Stomach (tissue), 9 donors: ENCODE results near the gene ANGPTL5. TPM values are rescaled to one million over a fixed set of nuclear protein-coding genes. Genes with fewer than 3 reads are reported as not detected.

ENCODE experiments used
- DNase-seq, 2 donors: peaks; one replicate each; pipeline versions ENCODE4 v3.0.0 to v3.0.0-alpha.2; 2013 to 2019
- H3K27ac ChIP-seq, 5 donors: fragments of 200-600 bp in 4 of 5; sonication (generic) in 4 of 5; one replicate each; pipeline ENCODE4 v1.5.1; 2013 to 2019; ENCODE audit warnings: mild to moderate bottlenecking in 1 of 5, moderate library complexity in 1 of 5
- H3K27me3 ChIP-seq, 3 donors: fragments of 200-600 bp; sonication (generic); one replicate each; pipeline ENCODE4 v1.5.1; 2017 to 2019; ENCODE audit warnings: mixed run types in 1 of 3
- H3K36me3 ChIP-seq, 4 donors: fragments of 200-600 bp; sonication (generic); 1 replicate in 3 of 4; 2 replicates in 1 of 4; pipeline ENCODE4 v1.5.1; 2016 to 2019
- H3K4me1 ChIP-seq, 4 donors: fragments of 200-600 bp; sonication (generic); one replicate each; pipeline ENCODE4 v1.5.1; 2016 to 2019
- H3K4me3 ChIP-seq, 4 donors: fragments of 200-600 bp; sonication (generic) in 3 of 4; one replicate each; pipeline ENCODE4 v1.5.1; 2016 to 2019; ENCODE audit warnings: mild to moderate bottlenecking in 1 of 4
- H3K9me3 ChIP-seq, 4 donors: fragments of 200-600 bp; sonication (generic); one replicate each; pipeline ENCODE4 v1.5.1; 2016 to 2019
- EP300 ChIP-seq: sonication (generic); formaldehyde crosslinking; IDR thresholded peaks from one replicate; pipeline ENCODE4 v1.6.1; 2017; ENCODE audit warnings: antibody characterized with exemption
- POLR2A ChIP-seq, 4 donors: fragments of 450-650 bp; IDR thresholded peaks; one replicate each; pipeline ENCODE4 v1.6.1; 2016; ENCODE audit warnings: antibody characterized with exemption in 4 of 4, control low read depth in 2 of 4, mild to moderate bottlenecking in 1 of 4, moderate library complexity in 1 of 4
- POLR2AphosphoS5 ChIP-seq, 3 donors: sonication (generic); formaldehyde crosslinking; IDR thresholded peaks; one replicate each; pipeline ENCODE4 v1.6.1; 2016; ENCODE audit warnings: antibody characterized with exemption in 3 of 3
- WGBS, 5 donors: extraction: QIAGEN DNeasy Blood & Tissue Kit in 3 of 5; methylation state at CpG; one replicate each; pipeline versions ENCODE4 v1.1.5 to v1.1.7; 2013 to 2018; 5-methylcytosine and 5-hydroxymethylcytosine counted together
- intact Hi-C: fragments of 100-400 bp; cut with DNase I; formaldehyde crosslinking; loops from one replicate; pipeline ENCODE4 v1.15.1; 2023; ENCODE audit warnings: low total_unique reads
- polyA plus RNA-seq, 3 donors: library from polyadenylated mRNA; stranded (reverse); fragments of 200-250 nt; gene quantifications; one replicate each; pipeline ENCODE4 v1.2.3, GENCODE V29; 2013
- total RNA-seq, 5 donors: library from RNA; depleted of rRNA; stranded (reverse); fragments of >200 nt; gene quantifications; one replicate each; pipeline versions ENCODE4 v1.1.0 to v1.2.3, GENCODE V29; 2014 to 2016
- TF ChIP-seq, protein P1 (sequence below), 7 experiments: fragments of 450-650 bp in 4 of 7; fragments of 200-600 bp in 3 of 7; sonication (generic) in 3 of 7; IDR thresholded peaks; one replicate each; pipeline ENCODE4 v1.5.1; 2016 to 2019; ENCODE audit warnings: antibody characterized with exemption in 7 of 7, control low read depth in 2 of 7, mild to moderate bottlenecking in 1 of 7
- donor health status: healthy with polysubstance abuse.
- donor health status: Bipolar disorder and iron deficiency.
- donor health status: healthy.

The ANGPTL5 gene
- total and polyA plus RNA-seq, 8 donors, result 0.05 TPM; not detected in 7

- intact Hi-C loops, result no loop called here
- Histone ChIP-seq H3K27ac (no peak overlapping the region), H3K27me3 (no peaks in the 10 kb centered on the region), H3K4me1 (no peaks in the 10 kb centered on the region), H3K9me3 (no peaks in the 10 kb centered on the region), H3K4me3 (no peak overlapping the region), H3K36me3 (no peaks in the 10 kb centered on the region)
- DNase-seq, result no peak
- WGBS, 5 donors, result 26 to 61% (median 42%) methylated on average over 1 of the region's 1 CpG
- TF ChIP-seq, protein P1, sequence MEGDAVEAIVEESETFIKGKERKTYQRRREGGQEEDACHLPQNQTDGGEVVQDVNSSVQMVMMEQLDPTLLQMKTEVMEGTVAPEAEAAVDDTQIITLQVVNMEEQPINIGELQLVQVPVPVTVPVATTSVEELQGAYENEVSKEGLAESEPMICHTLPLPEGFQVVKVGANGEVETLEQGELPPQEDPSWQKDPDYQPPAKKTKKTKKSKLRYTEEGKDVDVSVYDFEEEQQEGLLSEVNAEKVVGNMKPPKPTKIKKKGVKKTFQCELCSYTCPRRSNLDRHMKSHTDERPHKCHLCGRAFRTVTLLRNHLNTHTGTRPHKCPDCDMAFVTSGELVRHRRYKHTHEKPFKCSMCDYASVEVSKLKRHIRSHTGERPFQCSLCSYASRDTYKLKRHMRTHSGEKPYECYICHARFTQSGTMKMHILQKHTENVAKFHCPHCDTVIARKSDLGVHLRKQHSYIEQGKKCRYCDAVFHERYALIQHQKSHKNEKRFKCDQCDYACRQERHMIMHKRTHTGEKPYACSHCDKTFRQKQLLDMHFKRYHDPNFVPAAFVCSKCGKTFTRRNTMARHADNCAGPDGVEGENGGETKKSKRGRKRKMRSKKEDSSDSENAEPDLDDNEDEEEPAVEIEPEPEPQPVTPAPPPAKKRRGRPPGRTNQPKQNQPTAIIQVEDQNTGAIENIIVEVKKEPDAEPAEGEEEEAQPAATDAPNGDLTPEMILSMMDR (IDR thresholded peaks at IDR 0.05), result no peak
- TF ChIP-seq POLR2A (IDR thresholded peaks at IDR 0.05), result no peak
- TF ChIP-seq POLR2AphosphoS5 (IDR thresholded peaks at IDR 0.05), result no peak
- no peak for TF ChIP-seq EP300
Observed at GRCh38 chr11:101894505-101894904, 21.8 kb downstream of the ANGPTL5 start.

DNA sequence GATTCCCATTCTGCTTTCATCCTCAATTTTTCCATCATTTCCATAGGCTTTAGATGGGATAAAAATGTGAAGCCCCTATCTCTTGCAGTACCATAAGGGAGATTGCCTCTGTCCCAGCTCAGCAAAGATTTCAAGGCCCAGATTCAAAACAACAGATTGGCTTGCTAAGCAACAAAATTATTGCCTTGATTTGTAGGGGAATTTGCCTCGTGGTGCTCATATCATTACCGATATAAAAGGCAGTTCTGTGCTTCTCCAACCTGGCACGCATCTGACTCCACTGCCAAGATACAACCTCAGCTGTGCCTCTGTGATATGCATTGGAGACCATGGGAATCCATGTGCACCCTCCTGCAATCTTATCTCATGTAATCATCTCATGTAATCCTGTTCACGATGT lies 26.6 kb downstream of the ANGPTL5 start:
- no peaks in the 10 kb centered on the region for H3K9me3 ChIP-seq
- no peaks in the 10 kb centered on the region for H3K27me3 ChIP-seq
- DNase-seq, result no peak
- H3K36me3 ChIP-seq, result no peaks in the 10 kb centered on the region
- TF ChIP-seq, protein P1 (IDR thresholded peaks at IDR 0.05), result no peak
- no peak for TF ChIP-seq POLR2A (IDR thresholded peaks at IDR 0.05)
- no peak for TF ChIP-seq EP300
- TF ChIP-seq POLR2AphosphoS5 (IDR thresholded peaks at IDR 0.05), result no peak
- WGBS, 5 donors, result 78 to 86% (median 79%) methylated on average over 4 of the region's 4 CpGs
- H3K27ac ChIP-seq, result no peak overlapping the region
- no peak overlapping the region for H3K4me3 ChIP-seq
- intact Hi-C loops, result no loop called here
- H3K4me1 ChIP-seq, result no peaks in the 10 kb centered on the region

DNA sequence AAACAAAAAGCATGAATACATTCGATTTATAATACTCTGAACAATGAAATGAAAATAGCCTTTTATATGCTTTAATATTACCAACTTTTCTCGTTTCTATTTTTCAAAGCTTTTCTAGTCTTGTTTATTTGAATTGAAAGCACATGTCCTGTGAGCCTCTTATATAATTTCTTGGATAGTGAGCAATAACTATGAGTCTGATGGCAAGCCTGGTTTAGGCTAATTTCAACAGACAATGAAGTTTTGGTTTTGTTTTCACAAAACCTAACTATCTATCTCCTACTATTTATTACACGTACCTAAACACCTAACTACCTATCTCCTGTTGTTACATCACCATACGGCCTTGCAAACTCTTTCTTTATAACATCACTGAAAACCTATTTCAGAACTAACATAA lies 30.7 kb downstream of the ANGPTL5 start:
- no peaks in the 10 kb centered on the region for H3K36me3 ChIP-seq
- H3K4me1 ChIP-seq, result no peaks in the 10 kb centered on the region
- no peaks in the 10 kb centered on the region for H3K27me3 ChIP-seq
- H3K9me3 ChIP-seq, result no peaks in the 10 kb centered on the region
- DNase-seq, result no peak
- no peak overlapping the region for H3K4me3 ChIP-seq
- TF ChIP-seq EP300, result no peak
- TF ChIP-seq, protein P1 (IDR thresholded peaks at IDR 0.05), result no peak
- no peak for TF ChIP-seq POLR2A (IDR thresholded peaks at IDR 0.05)
- no peak for TF ChIP-seq POLR2AphosphoS5 (IDR thresholded peaks at IDR 0.05)
- 79 to 86% (median 84%) methylated on average over 4 of the region's 4 CpGs for WGBS, 5 donors
- intact Hi-C loops, result no loop called here
- H3K27ac ChIP-seq, result no peak overlapping the region

DNA sequence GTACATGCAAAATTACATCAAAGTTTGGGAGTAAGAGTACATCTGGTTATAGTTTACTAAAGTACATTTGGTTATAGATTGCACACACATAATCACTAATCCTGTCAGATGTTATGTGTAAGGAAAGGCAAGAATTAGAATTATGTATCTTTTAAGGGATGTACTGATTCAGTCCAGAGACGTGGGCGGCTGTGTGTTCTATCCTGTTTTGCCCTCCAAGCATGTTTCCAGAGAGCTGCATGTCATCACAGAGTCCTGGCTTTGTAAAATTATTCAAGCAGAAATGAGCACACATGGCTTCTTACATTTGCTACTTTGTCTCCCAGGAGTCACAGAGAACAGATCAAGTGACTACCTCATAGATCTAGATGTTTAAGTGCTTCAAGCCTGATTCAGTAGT lies 34.7 kb downstream of the ANGPTL5 start:
- WGBS, 5 donors, result 75 to 90% (median 81%) methylated on average over 2 of the region's 2 CpGs
- Histone ChIP-seq H3K9me3 (no peaks in the 10 kb centered on the region), H3K27ac (no peak overlapping the region), H3K27me3 (no peaks in the 10 kb centered on the region), H3K36me3 (no peaks in the 10 kb centered on the region), H3K4me3 (no peak overlapping the region), H3K4me1 (no peaks in the 10 kb centered on the region)
- no peak for DNase-seq
- intact Hi-C loops, result no loop called here
- TF ChIP-seq POLR2AphosphoS5 (IDR thresholded peaks at IDR 0.05) (no peak), EP300 (no peak), POLR2A (IDR thresholded peaks at IDR 0.05) (no peak)
- TF ChIP-seq, protein P1 (IDR thresholded peaks at IDR 0.05), result no peak
